Transverse colon (tissue), 4 donors: ENCODE data around the gene SKOR2.

Experiments
- EP300 ChIP-seq: sonication (generic); formaldehyde crosslinking; IDR thresholded peaks from one replicate; pipeline ENCODE4 v1.6.1; 2017; ENCODE audit warnings: antibody characterized with exemption, low read depth
- POLR2A ChIP-seq: fragments of 450-650 bp; IDR thresholded peaks from one replicate; pipeline ENCODE4 v1.6.1; 2016; ENCODE audit warnings: antibody characterized with exemption, mild to moderate bottlenecking, moderate library complexity
- POLR2AphosphoS5 ChIP-seq, 3 donors: sonication (generic); formaldehyde crosslinking; IDR thresholded peaks; one replicate each; pipeline ENCODE4 v1.6.1; 2016; ENCODE audit warnings: antibody characterized with exemption in 3 of 3
- TF ChIP-seq, protein P1 (sequence below), 5 experiments: fragments of 200-600 bp in 3 of 5; fragments of 450-650 bp in 2 of 5; sonication (generic) in 3 of 5; IDR thresholded peaks; 1 replicate in 2 of 5; 2 replicates in 3 of 5; pipeline ENCODE4 v1.5.1; 2016 to 2017; ENCODE audit warnings: antibody characterized with exemption in 5 of 5, inconsistent platforms in 3 of 5, mild to moderate bottlenecking in 2 of 5, moderate library complexity in 1 of 5

- TF ChIP-seq, protein P1, sequence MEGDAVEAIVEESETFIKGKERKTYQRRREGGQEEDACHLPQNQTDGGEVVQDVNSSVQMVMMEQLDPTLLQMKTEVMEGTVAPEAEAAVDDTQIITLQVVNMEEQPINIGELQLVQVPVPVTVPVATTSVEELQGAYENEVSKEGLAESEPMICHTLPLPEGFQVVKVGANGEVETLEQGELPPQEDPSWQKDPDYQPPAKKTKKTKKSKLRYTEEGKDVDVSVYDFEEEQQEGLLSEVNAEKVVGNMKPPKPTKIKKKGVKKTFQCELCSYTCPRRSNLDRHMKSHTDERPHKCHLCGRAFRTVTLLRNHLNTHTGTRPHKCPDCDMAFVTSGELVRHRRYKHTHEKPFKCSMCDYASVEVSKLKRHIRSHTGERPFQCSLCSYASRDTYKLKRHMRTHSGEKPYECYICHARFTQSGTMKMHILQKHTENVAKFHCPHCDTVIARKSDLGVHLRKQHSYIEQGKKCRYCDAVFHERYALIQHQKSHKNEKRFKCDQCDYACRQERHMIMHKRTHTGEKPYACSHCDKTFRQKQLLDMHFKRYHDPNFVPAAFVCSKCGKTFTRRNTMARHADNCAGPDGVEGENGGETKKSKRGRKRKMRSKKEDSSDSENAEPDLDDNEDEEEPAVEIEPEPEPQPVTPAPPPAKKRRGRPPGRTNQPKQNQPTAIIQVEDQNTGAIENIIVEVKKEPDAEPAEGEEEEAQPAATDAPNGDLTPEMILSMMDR (IDR thresholded peaks at IDR 0.05): no peak
- TF ChIP-seq POLR2AphosphoS5 (IDR thresholded peaks at IDR 0.05): no peak
- TF ChIP-seq EP300: no peak
- TF ChIP-seq POLR2A: no peak
Measured at GRCh38 chr18:47296462-47296861, 45.0 kb upstream of the SKOR2 start.
